Panc1 (cell line): ENCODE data around the gene RELA. TPM values are rescaled to one million over a fixed set of nuclear protein-coding genes. Genes with fewer than 3 reads are reported as not detected.

Experiments
- ATAC-seq: fragments of 200-7000 bp; cut with Tn5 transposase; 2 replicates; pipeline ENCODE4 v1.9.1; 2020; ENCODE audit warnings: mild to moderate bottlenecking, moderate library complexity
- BruUV-seq: library from RNA; stranded (reverse); fragments of 400-500 nt; replicated peaks from 2 replicates; lab custom pipeline; 2021; lab: Mats Ljungman, UMichigan
- CTCF ChIA-PET: fragments of 300-600 bp; sonication (Branson Sonifier 250); formaldehyde crosslinking; loops from one replicate; lab custom pipeline; 2022; ENCODE audit warnings: antibody characterized with exemption; lab: Charles Lee
- POLR2A ChIA-PET: fragments of 300-600 bp; sonication (Branson Sonifier 250); formaldehyde crosslinking; loops from one replicate; lab custom pipeline; 2022; ENCODE audit warnings: antibody characterized with exemption; lab: Charles Lee
- DNase-seq: peaks from one replicate; pipeline ENCODE4 v3.0.0-alpha.2; 2010; ENCODE audit warnings: low read depth, low spot score
- H3K27ac ChIP-seq: 2 replicates; pipeline ENCODE4 v1.5.1; 2011; ENCODE audit warnings: mild to moderate bottlenecking, low read length, inconsistent platforms
- H3K27me3 ChIP-seq: fragments of 200-500 bp; sonication (Bioruptor generic); 2 replicates; pipeline ENCODE4 v1.6.0; 2014; ENCODE audit warnings: low read length, inconsistent platforms; ENCODE audit not compliant: control insufficient read depth, insufficient read depth
- H3K36me3 ChIP-seq: fragments of 200-500 bp; sonication (Bioruptor generic); 2 replicates; pipeline ENCODE4 v1.5.1; 2014; ENCODE audit warnings: inconsistent platforms, mild to moderate bottlenecking, low read length, moderate library complexity; ENCODE audit not compliant: control insufficient read depth, insufficient read depth
- H3K4me1 ChIP-seq: 2 replicates; pipeline ENCODE4 v1.5.1; 2011; ENCODE audit warnings: inconsistent platforms, mild to moderate bottlenecking, low read length, moderate library complexity; ENCODE audit not compliant: control insufficient read depth, insufficient read depth
- H3K4me3 ChIP-seq, 2 experiments: 2 replicates each; pipeline ENCODE4 v1.5.1; 2011 to 2012; ENCODE audit warnings: low read depth in 2 of 2, low read length in 2 of 2, mild to moderate bottlenecking in 2 of 2, inconsistent platforms in 1 of 2, moderate library complexity in 1 of 2
- H3K9me3 ChIP-seq: fragments of 200-500 bp; sonication (Bioruptor generic); 2 replicates; pipeline ENCODE4 v1.5.1; 2014; ENCODE audit warnings: low read depth, mild to moderate bottlenecking, inconsistent platforms, low read length, moderate library complexity; ENCODE audit not compliant: control insufficient read depth, insufficient read depth
- POLR2AphosphoS5 ChIP-seq: IDR thresholded peaks from 2 replicates; pipeline ENCODE4 v1.6.1; 2012; ENCODE audit warnings: mild to moderate bottlenecking, low read depth, low read length, moderate library complexity
- SIN3A ChIP-seq: IDR thresholded peaks from 2 replicates; pipeline ENCODE4 v1.6.1; 2012; ENCODE audit warnings: low read depth, mild to moderate bottlenecking, low read length, moderate library complexity, borderline replicate concordance; ENCODE audit not compliant: insufficient read depth
- TCF7L2 ChIP-seq: IDR thresholded peaks from 2 replicates; pipeline ENCODE4 v1.6.1; 2011; ENCODE audit warnings: mild to moderate bottlenecking, low read depth, low read length, inconsistent platforms
- in situ Hi-C: cut with HindIII; loops from 2 replicates; pipeline ENCODE4 v1.10.0; 2016; ENCODE audit warnings: low sequenced_read_pairs, low pct_unique_long_range_greater_than_20kb
- intact Hi-C: fragments of 100-400 bp; cut with micrococcal nuclease; formaldehyde crosslinking; loops from one replicate; pipeline ENCODE4 v1.10.0; 2022; ENCODE audit not compliant: unreplicated experiment
- total RNA-seq: library from RNA; stranded (reverse); gene quantifications from one replicate; pipeline ENCODE4 v1.2.1, GENCODE V29; 2021; ENCODE audit not compliant: unreplicated experiment
- TF ChIP-seq, protein P1 (sequence below): fragments of 450-650 bp; IDR thresholded peaks from 2 replicates; pipeline ENCODE4 v1.5.1; 2017; ENCODE audit warnings: mild to moderate bottlenecking
- TF ChIP-seq, protein P2 (sequence below), 2 experiments: IDR thresholded peaks; 2 replicates each; pipeline ENCODE4 v1.6.1; 2011 to 2012; ENCODE audit warnings: low read depth in 2 of 2, control low read depth in 1 of 2, low read length in 1 of 2, mild to moderate bottlenecking in 1 of 2, moderate library complexity in 1 of 2; ENCODE audit not compliant: insufficient read depth in 1 of 2

Gene RELA
- total RNA-seq, 1 experiment from 2014 or later: 141 TPM

DNA sequence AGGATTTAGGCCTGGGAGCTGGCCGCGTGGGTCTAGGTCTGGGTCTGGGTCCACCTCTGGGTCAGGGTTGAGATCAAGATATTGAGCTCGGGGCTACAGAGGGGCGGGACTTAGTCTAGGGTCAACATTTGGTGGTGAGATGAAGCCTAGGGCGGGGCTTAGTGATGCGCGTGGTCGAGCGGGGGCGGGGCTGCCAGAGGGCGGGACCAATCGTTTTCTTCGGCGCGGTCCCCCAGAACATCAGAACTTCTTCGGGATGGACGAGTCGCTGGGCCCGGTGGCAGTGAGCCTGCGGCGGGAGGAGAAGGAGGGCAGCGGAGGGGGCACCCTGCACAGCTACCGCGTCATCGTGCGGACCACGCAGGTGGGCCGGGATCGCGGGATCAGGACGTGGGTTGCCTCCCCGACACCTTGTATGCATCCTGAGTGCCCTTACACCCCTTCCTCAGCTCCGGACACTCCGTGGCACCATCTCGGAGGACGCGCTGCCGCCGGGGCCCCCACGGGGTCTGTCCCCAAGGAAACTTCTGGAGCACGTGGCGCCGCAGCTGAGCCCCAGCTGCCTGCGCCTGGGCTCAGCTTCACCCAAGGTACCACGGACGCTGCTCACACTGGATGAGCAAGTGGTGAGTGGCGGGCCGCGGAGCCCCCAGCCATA is 20.6 kb downstream of the RELA start:
- Histone ChIP-seq H3K27me3 (no peaks in the 10 kb centered on the region), H3K27ac (no peak overlapping the region), H3K9me3 (no peaks in the 10 kb centered on the region), H3K4me3 (no peak overlapping the region), H3K4me1 (peaks cover 21% of the 10 kb centered on the region), H3K36me3 (no peaks in the 10 kb centered on the region; the same call in 1 of the 2 replicates)
- BruUV-seq: no TSS peak
- CTCF ChIA-PET: no interaction called here
- no peak for TF ChIP-seq SIN3A
- no peak for TF ChIP-seq TCF7L2
- TF ChIP-seq, protein P1, sequence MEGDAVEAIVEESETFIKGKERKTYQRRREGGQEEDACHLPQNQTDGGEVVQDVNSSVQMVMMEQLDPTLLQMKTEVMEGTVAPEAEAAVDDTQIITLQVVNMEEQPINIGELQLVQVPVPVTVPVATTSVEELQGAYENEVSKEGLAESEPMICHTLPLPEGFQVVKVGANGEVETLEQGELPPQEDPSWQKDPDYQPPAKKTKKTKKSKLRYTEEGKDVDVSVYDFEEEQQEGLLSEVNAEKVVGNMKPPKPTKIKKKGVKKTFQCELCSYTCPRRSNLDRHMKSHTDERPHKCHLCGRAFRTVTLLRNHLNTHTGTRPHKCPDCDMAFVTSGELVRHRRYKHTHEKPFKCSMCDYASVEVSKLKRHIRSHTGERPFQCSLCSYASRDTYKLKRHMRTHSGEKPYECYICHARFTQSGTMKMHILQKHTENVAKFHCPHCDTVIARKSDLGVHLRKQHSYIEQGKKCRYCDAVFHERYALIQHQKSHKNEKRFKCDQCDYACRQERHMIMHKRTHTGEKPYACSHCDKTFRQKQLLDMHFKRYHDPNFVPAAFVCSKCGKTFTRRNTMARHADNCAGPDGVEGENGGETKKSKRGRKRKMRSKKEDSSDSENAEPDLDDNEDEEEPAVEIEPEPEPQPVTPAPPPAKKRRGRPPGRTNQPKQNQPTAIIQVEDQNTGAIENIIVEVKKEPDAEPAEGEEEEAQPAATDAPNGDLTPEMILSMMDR: no peak
- TF ChIP-seq, protein P2, sequence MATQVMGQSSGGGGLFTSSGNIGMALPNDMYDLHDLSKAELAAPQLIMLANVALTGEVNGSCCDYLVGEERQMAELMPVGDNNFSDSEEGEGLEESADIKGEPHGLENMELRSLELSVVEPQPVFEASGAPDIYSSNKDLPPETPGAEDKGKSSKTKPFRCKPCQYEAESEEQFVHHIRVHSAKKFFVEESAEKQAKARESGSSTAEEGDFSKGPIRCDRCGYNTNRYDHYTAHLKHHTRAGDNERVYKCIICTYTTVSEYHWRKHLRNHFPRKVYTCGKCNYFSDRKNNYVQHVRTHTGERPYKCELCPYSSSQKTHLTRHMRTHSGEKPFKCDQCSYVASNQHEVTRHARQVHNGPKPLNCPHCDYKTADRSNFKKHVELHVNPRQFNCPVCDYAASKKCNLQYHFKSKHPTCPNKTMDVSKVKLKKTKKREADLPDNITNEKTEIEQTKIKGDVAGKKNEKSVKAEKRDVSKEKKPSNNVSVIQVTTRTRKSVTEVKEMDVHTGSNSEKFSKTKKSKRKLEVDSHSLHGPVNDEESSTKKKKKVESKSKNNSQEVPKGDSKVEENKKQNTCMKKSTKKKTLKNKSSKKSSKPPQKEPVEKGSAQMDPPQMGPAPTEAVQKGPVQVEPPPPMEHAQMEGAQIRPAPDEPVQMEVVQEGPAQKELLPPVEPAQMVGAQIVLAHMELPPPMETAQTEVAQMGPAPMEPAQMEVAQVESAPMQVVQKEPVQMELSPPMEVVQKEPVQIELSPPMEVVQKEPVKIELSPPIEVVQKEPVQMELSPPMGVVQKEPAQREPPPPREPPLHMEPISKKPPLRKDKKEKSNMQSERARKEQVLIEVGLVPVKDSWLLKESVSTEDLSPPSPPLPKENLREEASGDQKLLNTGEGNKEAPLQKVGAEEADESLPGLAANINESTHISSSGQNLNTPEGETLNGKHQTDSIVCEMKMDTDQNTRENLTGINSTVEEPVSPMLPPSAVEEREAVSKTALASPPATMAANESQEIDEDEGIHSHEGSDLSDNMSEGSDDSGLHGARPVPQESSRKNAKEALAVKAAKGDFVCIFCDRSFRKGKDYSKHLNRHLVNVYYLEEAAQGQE (IDR thresholded peaks at IDR 0.05; ENCODE audit: insufficient read depth in 1 of 2, low read depth in 2 of 2, low read length in 1 of 2): no peak
- TF ChIP-seq POLR2AphosphoS5: no peak
- DNase-seq (no peak), ATAC-seq (no peak)
- intact Hi-C loops (no loop called here), in situ Hi-C loops (no loop called here)
- POLR2A ChIA-PET: no interaction called here

DNA sequence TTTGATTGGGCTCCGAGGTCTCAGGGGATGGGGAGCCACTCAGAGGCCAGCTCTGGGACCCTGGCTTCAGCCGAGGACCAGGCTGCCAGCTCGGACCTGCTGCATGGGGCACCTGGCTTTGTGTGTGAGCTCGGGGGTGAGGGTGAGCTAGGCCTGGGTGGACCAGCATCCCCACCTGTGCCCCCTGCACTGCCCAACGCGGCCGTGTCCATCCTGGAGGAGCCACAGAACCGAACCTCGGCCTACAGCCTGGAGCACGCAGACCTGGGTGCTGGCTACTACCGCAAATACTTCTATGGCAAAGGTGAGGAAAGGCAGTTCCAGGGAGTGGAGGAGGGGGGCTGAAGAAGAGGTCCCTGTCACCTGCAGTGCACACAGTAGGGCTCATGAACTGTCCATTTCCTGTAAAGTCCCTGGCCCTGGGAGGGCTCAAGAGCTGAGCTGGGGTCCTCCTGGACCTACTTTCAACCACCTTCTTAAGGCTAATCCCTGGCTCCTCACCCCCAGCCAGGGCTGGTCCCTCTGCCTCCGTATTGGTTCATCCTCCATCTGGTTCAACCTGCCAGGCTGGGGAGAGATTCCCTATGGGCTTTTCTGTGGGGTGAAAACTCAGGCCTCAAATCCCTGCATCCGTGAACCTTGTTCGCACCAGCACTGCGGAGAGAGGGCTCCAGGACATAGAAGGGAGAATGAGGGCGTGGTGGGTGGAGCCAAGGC is 21.3 kb downstream of the RELA start:
- ChIA-PET POLR2A (no interaction called here), CTCF (no interaction called here)
- Histone ChIP-seq H3K36me3 (peaks cover 2% of the 10 kb centered on the region; the same call in 1 of the 2 replicates), H3K27me3 (no peaks in the 10 kb centered on the region), H3K4me3 (no peak overlapping the region), H3K9me3 (no peaks in the 10 kb centered on the region), H3K4me1 (peaks cover 24% of the 10 kb centered on the region), H3K27ac (no peak overlapping the region)
- TF ChIP-seq, protein P2 (IDR thresholded peaks at IDR 0.05; ENCODE audit: insufficient read depth in 1 of 2, low read depth in 2 of 2, low read length in 1 of 2): no peak
- TF ChIP-seq, protein P1: no peak
- TF ChIP-seq TCF7L2 (no peak), SIN3A (no peak), POLR2AphosphoS5 (no peak)
- ATAC-seq (no peak), DNase-seq (no peak)
- in situ Hi-C loops: no loop called here
- no TSS peak for BruUV-seq
- intact Hi-C loops: no loop called here
